ENCODE measurements around the gene APPL1. TPM values are rescaled to one million over a fixed set of nuclear protein-coding genes. Genes with fewer than 3 reads are reported as not detected.

The APPL1 gene
- total RNA-seq, 1 experiment from 2014 or later: 34.6 TPM

DNA sequence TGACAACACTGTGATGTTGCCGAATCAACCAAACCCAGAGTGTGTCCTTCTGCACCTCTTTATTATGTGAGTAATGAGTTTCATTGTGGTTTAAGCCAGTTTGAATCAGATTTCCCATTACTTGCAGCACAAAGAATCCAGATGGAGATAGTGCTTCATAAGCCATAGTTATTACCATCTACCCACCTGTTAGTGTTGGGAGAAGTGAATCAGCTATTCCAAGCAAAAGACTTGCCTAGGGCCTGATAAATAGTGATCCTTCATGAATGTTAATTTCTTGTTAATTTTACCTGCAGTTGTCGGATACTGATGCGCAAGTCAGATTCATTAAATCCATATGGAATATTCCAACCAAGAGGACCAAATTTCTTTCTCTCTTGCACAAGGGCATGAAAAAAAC lies 86.7 kb downstream of the APPL1 start:
- no peaks in the 10 kb centered on the region for H4K20me1 ChIP-seq (ENCODE audit: low read length)
- TF ChIP-seq, protein P1, sequence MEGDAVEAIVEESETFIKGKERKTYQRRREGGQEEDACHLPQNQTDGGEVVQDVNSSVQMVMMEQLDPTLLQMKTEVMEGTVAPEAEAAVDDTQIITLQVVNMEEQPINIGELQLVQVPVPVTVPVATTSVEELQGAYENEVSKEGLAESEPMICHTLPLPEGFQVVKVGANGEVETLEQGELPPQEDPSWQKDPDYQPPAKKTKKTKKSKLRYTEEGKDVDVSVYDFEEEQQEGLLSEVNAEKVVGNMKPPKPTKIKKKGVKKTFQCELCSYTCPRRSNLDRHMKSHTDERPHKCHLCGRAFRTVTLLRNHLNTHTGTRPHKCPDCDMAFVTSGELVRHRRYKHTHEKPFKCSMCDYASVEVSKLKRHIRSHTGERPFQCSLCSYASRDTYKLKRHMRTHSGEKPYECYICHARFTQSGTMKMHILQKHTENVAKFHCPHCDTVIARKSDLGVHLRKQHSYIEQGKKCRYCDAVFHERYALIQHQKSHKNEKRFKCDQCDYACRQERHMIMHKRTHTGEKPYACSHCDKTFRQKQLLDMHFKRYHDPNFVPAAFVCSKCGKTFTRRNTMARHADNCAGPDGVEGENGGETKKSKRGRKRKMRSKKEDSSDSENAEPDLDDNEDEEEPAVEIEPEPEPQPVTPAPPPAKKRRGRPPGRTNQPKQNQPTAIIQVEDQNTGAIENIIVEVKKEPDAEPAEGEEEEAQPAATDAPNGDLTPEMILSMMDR (conservative IDR thresholded peaks at IDR 0.05; ENCODE audit: low read depth, low read length): no peak
- TF ChIP-seq EZH2 (IDR thresholded peaks at IDR 0.05; ENCODE audit: low read length, unreplicated experiment): no peak
- no peak for TF ChIP-seq EZH2phosphoT487 (IDR thresholded peaks at IDR 0.05; ENCODE audit: borderline replicate concordance, low read length)
- no peak overlapping the region for H3K4me3 ChIP-seq (ENCODE audit: low read length)
- BruUV-seq (replicated peaks): no TSS peak
- CTCF ChIA-PET: no interaction called here
- H3K4me1 ChIP-seq (ENCODE audit: insufficient read depth, low read length): no peaks in the 10 kb centered on the region
- POLR2A ChIA-PET (ENCODE audit: unreplicated experiment): no interaction called here
- no peaks in the 10 kb centered on the region for H3K79me2 ChIP-seq (ENCODE audit: low read length)
- no peak overlapping the region for H2AFZ ChIP-seq (ENCODE audit: low read length)
- H3K4me2 ChIP-seq (ENCODE audit: low read length): no peak overlapping the region
- DNase-seq: no peak
- H3K27ac ChIP-seq (ENCODE audit: low read length): no peak overlapping the region
- ATAC-seq: no peak
- H3K36me3 ChIP-seq (ENCODE audit: low read depth, low read length): no peaks in the 10 kb centered on the region
- no peaks in the 10 kb centered on the region for H3F3A ChIP-seq (ENCODE audit: low read length, unreplicated experiment)
- peaks cover 3% of the 10 kb centered on the region; the same call in 1 of the 2 replicates for H3K27me3 ChIP-seq (ENCODE audit: low read length)
- peaks cover 10% of the 10 kb centered on the region for H3K9me3 ChIP-seq (ENCODE audit: low read length)
- no peak overlapping the region for H3K9ac ChIP-seq (ENCODE audit: low read length)
- intact Hi-C loops (cut with micrococcal nuclease): no loop called here
- no peaks in the 10 kb centered on the region for H3K9me2 ChIP-seq (replicated peaks; ENCODE audit: low read length)

Other genes with a start within 250 kb of the APPL1 start
- 0.12 and 0.47 TPM in 2 replicates for gene SPATA12, start 167.1 kb upstream of the APPL1 start, total RNA-seq (2014; rRNA removed)
- 3.1 and 3.7 TPM in 2 replicates for gene IL17RD, start 62.4 kb upstream of the APPL1 start, total RNA-seq (2014; rRNA removed)
- 3.9 TPM in 1 of 2 replicates, not detected in the other for gene HESX1, start 27.8 kb upstream of the APPL1 start, total RNA-seq (2014; rRNA removed)
- not detected in 2 replicates for gene ASB14, start 65.0 kb downstream of the APPL1 start, total RNA-seq (2014; rRNA removed)

All from PC-3 (cell line).